Activated naive CD8-positive, alpha-beta T cell (primary cell): Measurements from ENCODE around the gene ERBB2.

Experiments
- H3K27ac Mint-ChIP-seq: one replicate; pipeline ENCODE4 v1.8.0; 2021; ENCODE audit warnings: mixed read lengths
- H3K27me3 Mint-ChIP-seq: one replicate; pipeline ENCODE4 v1.8.0; 2021; ENCODE audit warnings: mixed read lengths
- H3K36me3 Mint-ChIP-seq: one replicate; pipeline ENCODE4 v1.8.0; 2021; ENCODE audit warnings: mixed read lengths
- H3K4me1 Mint-ChIP-seq: one replicate; pipeline ENCODE4 v1.8.0; 2021; ENCODE audit warnings: low read depth, mixed read lengths
- H3K4me3 Mint-ChIP-seq: one replicate; pipeline ENCODE4 v1.8.0; 2021; ENCODE audit warnings: mild to moderate bottlenecking, mixed read lengths
- H3K9me3 Mint-ChIP-seq: one replicate; pipeline ENCODE4 v1.8.0; 2021; ENCODE audit warnings: low read depth, mixed read lengths

The ERBB2 gene

DNA sequence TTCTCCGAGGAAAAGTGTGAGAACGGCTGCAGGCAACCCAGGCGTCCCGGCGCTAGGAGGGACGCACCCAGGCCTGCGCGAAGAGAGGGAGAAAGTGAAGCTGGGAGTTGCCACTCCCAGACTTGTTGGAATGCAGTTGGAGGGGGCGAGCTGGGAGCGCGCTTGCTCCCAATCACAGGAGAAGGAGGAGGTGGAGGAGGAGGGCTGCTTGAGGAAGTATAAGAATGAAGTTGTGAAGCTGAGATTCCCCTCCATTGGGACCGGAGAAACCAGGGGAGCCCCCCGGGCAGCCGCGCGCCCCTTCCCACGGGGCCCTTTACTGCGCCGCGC lies at the start of gene ERBB2:
ERBB2 (plus strand) TSS at position 247 of the 330 bp plus-strand sequence. CDS start 175 bp downstream, outside the sequence.
- peak within 1 kb of the TSS; percentile 80 for H3K4me3 Mint-ChIP-seq
- H3K27ac Mint-ChIP-seq, result no peak within 1 kb of the TSS
- H3K27me3 Mint-ChIP-seq, result peaks cover 18% of the 10 kb centered on the region

DNA sequence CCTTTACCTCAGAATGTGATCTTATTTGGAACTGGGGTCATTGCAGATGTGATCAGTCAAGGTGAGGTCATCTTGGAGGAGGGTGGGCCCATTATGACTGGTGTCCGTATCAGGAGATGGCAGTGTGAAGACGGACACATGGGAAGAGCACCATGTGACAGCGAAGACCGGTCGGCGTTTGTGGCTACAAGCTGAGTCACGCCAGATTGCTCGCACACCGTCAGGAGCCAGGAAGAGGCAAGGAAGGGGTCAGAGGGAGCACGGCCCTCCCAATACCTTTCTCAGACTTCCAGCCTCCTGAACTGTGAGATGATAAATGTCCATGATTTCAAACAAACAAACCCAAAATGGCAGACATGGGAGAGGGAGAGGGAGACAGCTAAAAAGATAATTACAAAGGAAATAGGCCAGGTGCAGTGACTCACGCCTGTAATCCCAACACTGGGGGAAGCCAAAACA lies 49.7 kb upstream of the ERBB2 start:
- Mint-ChIP-seq H3K36me3 (no peaks in the 10 kb centered on the region), H3K27me3 (no peaks in the 10 kb centered on the region), H3K4me3 (no peak overlapping the region), H3K4me1 (peaks cover 57% of the 10 kb centered on the region), H3K9me3 (no peaks in the 10 kb centered on the region), H3K27ac (peak overlapping the region; percentile 59)

More for the DNA sequence above, at the start of gene ERBB2:
- Mint-ChIP-seq H3K9me3 (no peaks in the 10 kb centered on the region), H3K4me1 (peaks cover 7% of the 10 kb centered on the region), H3K36me3 (peaks cover 2% of the 10 kb centered on the region)

DNA sequence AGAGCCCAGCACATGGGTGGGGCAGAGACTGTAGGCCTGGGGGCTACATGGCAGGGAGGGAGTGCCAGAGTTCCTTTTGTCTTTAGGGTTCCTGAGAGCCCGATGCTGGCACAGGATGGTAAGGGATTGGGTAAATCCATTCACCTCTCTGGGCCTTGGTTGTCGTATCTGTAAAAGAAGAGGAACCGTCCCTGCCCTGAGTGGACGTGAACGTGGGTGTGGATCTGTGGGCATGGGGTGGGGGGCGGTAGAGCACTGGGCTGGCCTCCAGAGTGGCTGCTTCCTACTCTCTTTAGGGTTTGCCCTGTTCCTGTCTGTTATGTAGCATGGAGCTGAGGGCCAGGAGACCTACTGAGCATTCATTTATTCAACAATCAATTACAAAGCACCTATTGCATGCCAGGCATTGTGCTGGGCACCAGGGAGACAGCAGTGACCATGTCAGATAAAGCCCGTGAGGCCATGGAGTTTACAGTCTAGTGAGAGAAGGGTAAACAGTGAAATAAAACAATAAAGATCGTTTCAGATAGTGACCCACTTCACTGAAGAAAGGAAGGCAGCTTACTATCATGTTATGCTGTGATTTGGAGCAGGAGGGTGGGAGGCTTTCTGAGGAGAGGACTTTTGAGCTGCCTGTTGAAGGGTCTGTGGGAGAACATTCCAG lies 47.8 kb upstream of the ERBB2 start:
- H3K4me1 Mint-ChIP-seq, result peaks cover 56% of the 10 kb centered on the region
- H3K9me3 Mint-ChIP-seq, result no peaks in the 10 kb centered on the region
- peak overlapping the region; percentile 43 for H3K4me3 Mint-ChIP-seq
- H3K36me3 Mint-ChIP-seq, result no peaks in the 10 kb centered on the region
- peak overlapping the region; percentile 70 for H3K27ac Mint-ChIP-seq
- no peaks in the 10 kb centered on the region for H3K27me3 Mint-ChIP-seq

DNA sequence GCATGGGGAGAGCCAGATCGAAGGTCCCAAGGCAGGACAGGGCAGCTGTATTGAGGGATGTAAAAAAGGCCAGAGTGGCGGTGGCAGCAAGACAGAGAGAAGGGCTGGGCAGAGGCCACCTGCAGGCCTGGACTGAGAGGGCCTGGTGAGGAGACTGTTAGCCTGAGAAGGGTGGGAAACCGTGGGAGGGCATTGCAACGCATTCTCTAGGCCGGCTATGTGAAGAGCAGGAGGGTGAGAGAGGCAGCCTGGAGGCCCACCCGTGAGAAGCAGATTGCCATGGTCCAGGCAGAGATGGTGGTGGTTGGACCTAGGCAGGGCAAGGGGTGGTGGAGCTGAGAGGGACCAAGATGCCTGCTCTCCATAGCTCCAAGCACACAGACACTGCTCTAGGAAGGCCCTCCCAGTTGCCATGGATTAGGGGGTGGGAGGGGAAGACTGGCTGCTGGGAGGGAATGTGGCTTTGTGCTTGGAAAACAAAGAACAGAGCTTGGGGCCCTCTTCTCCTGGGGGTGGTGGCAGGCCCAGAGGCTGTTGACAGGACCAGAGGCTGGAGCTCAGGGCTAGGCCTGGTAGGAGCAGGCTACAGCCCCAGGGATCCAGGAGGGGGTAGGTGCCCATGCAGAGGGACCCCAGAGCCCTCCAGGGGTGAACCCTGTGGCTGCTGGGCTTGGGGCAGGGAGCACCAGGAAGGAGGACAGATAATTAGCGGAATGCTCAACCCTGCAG lies 47.1 kb upstream of the ERBB2 start:
- Mint-ChIP-seq H3K4me3 (peak overlapping the region; percentile 43), H3K36me3 (no peaks in the 10 kb centered on the region), H3K27me3 (no peaks in the 10 kb centered on the region), H3K4me1 (peaks cover 53% of the 10 kb centered on the region), H3K9me3 (no peaks in the 10 kb centered on the region), H3K27ac (peak overlapping the region; percentile 70)

DNA sequence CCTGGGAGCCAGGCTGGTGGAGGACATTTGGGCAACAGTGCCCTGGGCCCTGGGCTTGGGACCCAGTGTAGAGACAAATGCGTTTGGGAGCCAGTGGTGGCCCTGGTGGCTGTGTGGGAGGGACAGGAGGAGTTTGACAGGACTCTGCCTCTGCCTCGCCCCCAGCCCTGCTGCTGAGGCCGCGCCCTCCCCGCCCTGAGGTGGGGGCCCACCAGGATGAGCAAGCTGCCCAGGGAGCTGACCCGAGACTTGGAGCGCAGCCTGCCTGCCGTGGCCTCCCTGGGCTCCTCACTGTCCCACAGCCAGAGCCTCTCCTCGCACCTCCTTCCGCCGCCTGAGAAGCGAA lies 46.6 kb upstream of the ERBB2 start:
- Mint-ChIP-seq H3K27ac (peak overlapping the region; percentile 70), H3K4me1 (peaks cover 59% of the 10 kb centered on the region), H3K27me3 (no peaks in the 10 kb centered on the region), H3K4me3 (no peak overlapping the region), H3K9me3 (no peaks in the 10 kb centered on the region), H3K36me3 (no peaks in the 10 kb centered on the region)

DNA sequence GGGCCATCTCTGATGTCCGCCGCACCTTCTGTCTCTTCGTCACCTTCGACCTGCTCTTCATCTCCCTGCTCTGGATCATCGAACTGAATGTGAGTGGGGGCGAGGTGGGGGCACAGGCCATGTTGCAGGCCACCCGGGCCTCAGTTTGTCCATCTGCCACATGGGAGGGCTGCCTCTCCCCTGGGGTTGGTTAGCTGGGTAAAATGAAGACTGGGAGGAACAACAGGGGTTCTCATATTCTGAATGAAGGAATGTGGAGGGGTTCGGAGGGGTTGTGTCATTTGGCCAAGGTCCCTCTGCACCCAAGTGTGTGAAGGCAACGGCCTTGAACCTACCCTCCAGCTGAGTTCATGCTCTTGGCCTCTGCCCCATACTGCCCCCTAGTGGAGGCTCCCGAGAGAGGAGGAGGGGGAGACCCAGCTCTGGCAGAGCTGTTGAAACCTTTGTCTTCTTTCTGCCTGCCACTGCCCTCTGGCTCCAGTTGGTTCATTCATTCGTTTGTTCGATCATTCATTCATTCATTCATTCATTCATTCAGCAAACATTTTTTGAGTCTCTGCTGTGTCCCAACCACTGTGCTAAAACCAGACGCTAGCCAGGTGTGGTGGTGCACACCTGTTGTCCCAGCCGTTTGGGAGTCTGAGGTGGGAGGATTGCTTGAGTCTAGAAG lies 46.1 kb upstream of the ERBB2 start:
- H3K4me1 Mint-ChIP-seq, result peaks cover 61% of the 10 kb centered on the region
- H3K27ac Mint-ChIP-seq, result peak overlapping the region; percentile 70

DNA sequence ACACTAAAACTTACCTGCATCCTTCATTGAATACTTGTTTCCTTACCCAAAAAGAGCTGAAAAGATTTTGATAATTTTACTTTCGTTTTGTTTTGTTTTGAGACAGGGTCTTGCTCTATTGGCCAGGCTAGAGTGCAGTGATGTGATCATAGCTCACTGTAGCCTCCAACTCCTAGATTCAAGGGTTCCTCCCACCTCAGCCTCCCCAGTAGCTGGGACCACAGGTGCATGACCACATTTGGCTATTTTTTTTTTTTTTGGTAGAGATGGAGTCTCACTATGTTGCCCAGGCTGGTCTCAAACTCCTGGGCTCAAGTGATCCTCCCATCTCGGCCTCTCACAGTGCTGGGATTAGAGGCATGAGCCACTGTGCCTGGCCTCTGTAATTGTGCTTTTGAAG lies 44.8 kb upstream of the ERBB2 start:
- no peaks in the 10 kb centered on the region for H3K27me3 Mint-ChIP-seq
- H3K36me3 Mint-ChIP-seq, result no peaks in the 10 kb centered on the region
- peak overlapping the region; percentile 69 for H3K27ac Mint-ChIP-seq
- H3K9me3 Mint-ChIP-seq, result no peaks in the 10 kb centered on the region
- peaks cover 65% of the 10 kb centered on the region for H3K4me1 Mint-ChIP-seq
- no peak overlapping the region for H3K4me3 Mint-ChIP-seq

More for the DNA sequence above, 46.1 kb upstream of the ERBB2 start:
- Mint-ChIP-seq H3K27me3 (no peaks in the 10 kb centered on the region), H3K4me3 (no peak overlapping the region), H3K36me3 (no peaks in the 10 kb centered on the region), H3K9me3 (no peaks in the 10 kb centered on the region)

DNA sequence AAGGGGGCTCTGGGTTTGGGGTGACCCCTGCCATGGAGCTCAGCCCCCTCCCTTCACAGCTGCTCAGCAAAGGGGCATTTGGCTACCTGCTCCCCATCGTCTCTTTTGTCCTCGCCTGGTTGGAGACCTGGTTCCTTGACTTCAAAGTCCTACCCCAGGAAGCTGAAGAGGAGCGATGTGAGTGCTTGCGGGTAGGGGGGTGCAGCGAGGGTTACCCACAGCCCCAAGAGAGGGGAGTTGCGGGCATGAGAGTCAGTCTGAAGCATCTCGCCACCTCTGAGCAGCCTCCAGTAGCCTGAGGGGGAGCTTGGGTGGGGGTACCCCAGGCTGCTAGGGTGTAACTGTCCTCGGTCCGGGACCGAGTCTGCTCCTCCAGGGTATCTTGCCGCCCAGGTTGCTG lies 41.5 kb upstream of the ERBB2 start:
- Mint-ChIP-seq H3K9me3 (no peaks in the 10 kb centered on the region), H3K4me1 (peaks cover 60% of the 10 kb centered on the region), H3K27ac (no peak overlapping the region), H3K27me3 (no peaks in the 10 kb centered on the region), H3K36me3 (no peaks in the 10 kb centered on the region), H3K4me3 (no peak overlapping the region)

DNA sequence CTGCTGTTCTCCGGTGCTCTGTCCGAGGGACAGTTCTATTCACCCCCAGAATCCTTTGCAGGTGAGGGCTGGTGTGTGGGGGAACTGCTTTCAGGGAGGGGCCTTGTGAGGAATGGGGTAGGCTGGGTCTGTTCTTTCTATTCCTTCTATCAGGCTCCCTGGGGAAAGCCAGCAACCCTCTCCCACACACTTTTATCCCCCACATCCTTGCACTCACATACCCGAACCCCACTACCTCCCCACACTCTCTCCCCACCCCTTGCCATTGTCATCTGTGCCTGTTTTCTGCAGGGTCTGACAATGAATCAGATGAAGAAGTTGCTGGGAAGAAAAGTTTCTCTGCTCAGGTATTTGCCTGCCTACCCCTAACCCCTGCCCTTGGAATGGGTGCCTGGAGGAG lies 41.1 kb upstream of the ERBB2 start:
- Mint-ChIP-seq H3K27me3 (no peaks in the 10 kb centered on the region), H3K4me3 (no peak overlapping the region), H3K9me3 (no peaks in the 10 kb centered on the region), H3K27ac (no peak overlapping the region), H3K4me1 (peaks cover 56% of the 10 kb centered on the region), H3K36me3 (no peaks in the 10 kb centered on the region)

DNA sequence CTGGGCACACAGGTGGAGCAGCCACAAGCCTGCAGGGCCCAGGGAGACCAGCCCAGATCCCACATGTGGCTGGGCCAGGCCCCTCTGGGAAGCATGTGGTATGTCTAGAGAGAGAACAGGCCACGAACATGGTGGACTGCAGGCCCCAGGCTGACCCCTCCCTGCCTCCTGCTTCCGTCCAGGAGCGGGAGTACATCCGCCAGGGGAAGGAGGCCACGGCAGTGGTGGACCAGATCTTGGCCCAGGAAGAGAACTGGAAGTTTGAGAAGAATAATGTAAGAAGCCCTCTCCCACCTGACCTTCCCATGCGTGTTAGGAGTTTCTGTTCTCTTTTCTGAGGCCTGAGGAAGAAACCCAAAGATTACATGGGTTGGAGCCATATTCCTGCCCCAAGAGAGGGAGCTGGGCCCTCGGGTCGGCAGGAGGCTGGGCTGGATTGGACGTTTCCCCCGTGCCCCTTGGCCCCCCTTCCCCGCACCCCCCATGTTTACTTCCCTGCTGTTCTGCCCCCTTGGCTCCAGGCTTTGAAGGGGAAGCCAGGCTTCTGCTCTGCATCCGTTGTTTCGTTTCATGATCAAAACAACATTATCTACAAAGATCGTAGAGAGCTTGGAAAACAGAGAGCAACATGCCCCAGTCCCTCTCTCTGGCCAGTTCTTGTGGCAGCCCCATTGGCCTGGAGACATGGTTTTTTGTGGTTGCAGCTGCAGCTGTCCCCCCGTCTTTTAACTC lies 40.4 kb upstream of the ERBB2 start:
- peak overlapping the region; percentile 75 for H3K27ac Mint-ChIP-seq
- no peaks in the 10 kb centered on the region for H3K36me3 Mint-ChIP-seq
- no peaks in the 10 kb centered on the region for H3K27me3 Mint-ChIP-seq
- no peaks in the 10 kb centered on the region for H3K9me3 Mint-ChIP-seq
- peak overlapping the region; percentile 59 for H3K4me3 Mint-ChIP-seq
- peaks cover 52% of the 10 kb centered on the region for H3K4me1 Mint-ChIP-seq

DNA sequence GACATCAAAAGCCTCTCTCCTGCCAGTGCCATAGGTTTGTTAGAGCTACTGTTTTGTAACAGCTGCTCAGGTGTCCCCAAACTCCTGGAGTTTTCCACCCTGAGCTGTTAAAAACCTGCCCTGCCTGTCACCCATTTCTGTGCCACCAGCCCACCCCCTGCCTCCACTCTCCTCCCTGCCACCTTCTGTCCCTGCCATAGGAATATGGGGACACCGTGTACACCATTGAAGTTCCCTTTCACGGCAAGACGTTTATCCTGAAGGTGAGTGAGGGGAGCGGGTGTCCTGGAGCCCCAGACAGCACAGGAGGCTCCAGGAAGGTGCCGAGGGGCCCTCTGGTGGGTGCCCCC lies 39.9 kb upstream of the ERBB2 start:
- Mint-ChIP-seq H3K4me3 (peak overlapping the region; percentile 59), H3K27ac (peak overlapping the region; percentile 75), H3K4me1 (peaks cover 47% of the 10 kb centered on the region), H3K36me3 (no peaks in the 10 kb centered on the region), H3K27me3 (no peaks in the 10 kb centered on the region), H3K9me3 (no peaks in the 10 kb centered on the region)

DNA sequence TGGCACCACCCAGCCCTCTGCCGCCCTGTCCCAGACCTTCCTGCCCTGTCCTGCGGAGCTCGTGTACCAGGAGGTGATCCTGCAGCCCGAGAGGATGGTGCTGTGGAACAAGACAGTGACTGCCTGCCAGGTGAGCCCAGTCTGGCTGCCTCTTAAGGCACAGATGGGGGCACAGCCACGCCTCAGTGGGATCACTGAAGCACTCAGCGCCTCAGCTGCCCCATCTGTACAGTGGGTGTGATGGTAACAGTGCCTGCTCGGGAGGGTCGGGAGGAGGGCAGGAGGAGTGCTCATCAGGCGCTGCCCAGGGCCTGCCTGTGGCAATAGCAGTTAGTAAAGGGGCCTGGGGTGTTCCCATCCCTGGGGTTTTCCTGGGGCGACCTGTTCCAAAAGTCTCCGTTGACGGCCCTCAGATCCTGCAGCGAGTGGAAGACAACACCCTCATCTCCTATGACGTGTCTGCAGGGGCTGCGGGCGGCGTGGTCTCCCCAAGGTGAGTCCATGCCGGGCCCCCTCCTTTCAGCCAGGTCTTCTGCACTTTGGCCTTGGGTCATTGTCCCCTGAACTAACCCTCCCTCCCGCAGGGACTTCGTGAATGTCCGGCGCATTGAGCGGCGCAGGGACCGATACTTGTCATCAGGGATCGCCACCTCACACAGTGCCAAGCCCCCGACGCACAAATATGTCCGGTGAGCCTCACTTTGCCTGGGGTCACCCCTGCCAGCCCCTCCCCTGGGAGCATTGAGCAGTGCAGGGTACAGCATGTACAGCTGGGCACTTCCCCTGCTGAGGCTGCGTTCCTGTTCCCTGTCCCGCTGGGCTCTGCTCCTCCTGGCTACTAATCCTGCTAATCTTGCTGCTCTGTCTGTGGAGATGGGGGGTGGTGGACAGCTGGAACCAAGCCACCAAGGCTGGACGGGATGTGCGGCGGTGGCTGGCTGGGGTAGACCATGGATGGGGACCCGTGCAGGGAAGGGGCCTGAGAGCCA lies 39.2 kb upstream of the ERBB2 start:
- Mint-ChIP-seq H3K9me3 (no peaks in the 10 kb centered on the region), H3K36me3 (no peaks in the 10 kb centered on the region), H3K27me3 (no peaks in the 10 kb centered on the region), H3K4me1 (peaks cover 41% of the 10 kb centered on the region), H3K4me3 (no peak overlapping the region), H3K27ac (no peak overlapping the region)

DNA sequence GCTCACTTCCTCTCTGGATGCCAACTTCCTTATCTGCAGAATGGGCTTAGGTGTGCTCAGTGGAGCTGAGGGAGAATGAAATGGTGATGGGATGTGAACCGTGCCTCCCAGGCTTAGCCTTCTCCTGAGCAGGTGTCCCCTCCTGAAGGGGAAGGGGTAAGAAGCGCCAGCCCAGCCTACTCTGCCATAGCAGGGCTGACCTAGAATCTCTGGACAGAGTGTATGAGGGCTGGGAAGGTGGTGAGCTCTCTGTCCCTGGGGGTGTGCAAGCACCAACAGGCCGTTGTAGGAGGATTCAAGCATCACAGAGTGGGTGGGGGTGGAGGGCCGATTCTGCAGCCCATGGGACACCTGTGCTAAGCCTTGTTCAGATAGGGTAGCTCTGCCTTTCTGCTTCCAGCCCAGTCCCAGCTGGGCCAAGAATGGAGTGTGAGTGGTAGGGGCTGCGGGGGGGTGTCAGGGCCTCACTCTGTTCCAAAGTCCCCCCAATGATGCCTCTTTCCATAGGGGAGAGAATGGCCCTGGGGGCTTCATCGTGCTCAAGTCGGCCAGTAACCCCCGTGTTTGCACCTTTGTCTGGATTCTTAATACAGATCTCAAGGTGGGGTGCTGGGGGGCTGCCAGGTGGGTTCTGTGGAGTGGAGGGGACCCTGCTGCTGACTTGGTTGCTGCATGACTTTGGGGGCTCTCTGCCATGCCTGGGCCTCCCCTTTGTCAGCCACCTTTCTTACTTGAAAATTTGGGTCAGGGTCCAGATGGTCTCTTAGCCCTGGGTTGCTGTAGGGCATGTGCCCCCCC lies 37.9 kb upstream of the ERBB2 start:
- H3K4me1 Mint-ChIP-seq, result peaks cover 44% of the 10 kb centered on the region
- H3K36me3 Mint-ChIP-seq, result no peaks in the 10 kb centered on the region
- no peaks in the 10 kb centered on the region for H3K9me3 Mint-ChIP-seq
- H3K27me3 Mint-ChIP-seq, result no peaks in the 10 kb centered on the region
- no peak overlapping the region for H3K27ac Mint-ChIP-seq
- H3K4me3 Mint-ChIP-seq, result peak overlapping the region; percentile 13
